ENCODE results near the gene THEMIS2. TPM values are rescaled to one million over a fixed set of nuclear protein-coding genes. Genes with fewer than 3 reads are reported as not detected.

Gene THEMIS2
- total RNA-seq, result 3.3 and 5.6 TPM in 2 replicates

GRCh38 chr1:27872059-27872801 is at the start of gene THEMIS2:
TSS of gene THEMIS2 (plus strand) at chr1:27872544. CDS start at chr1:27872572, 28 bp downstream.

GRCh38 chr1:27830621-27831440 is 41.5 kb upstream of the THEMIS2 start, which contains the start of gene PPP1R8:
TSS of gene PPP1R8 (plus strand) at chr1:27830782. CDS start at chr1:27830836, 54 bp downstream.

DNA sequence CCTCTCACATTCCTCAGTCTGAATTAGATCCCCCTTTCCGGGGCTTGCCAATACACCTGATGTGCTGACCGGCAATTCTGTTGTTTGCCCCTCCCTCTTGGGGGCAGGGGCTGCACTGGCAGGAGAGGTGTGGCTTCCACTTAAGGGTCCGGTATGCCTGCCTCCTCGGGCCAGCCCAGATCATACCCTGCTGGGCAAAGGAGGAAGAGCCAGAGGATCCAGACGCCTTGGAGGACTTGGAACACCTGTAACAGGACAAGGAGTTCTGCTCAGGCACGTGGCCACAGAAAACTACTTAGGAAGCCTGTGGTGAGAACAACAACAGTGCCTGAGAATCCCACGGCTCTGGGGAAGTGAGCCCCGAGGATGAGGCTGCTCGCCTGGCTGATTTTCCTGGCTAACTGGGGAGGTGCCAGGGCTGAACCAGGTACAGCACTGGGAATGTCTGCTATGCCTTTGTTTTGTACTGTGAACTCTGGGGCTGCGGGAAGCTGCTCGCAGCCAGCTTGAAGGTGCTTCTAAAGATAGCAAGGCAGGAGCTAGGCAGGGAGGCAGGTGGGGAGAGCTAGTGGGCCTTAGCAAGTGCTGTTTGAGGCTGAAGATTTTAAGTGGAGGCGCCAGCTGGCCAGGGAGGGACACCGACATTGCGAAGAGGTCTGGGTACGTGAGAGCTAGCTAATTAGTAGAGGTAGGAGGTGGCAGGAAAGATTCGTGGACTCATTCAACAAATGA is 62.6 kb downstream of the THEMIS2 start, which contains the start of gene SMPDL3B:
Gene SMPDL3B (plus strand): TSS at position 183 of the 732 bp plus-strand sequence. CDS start 184 bp downstream, at position 367.

Other genes starting within 250 kb of the THEMIS2 start
- gene FGR, start 237.4 kb upstream of the THEMIS2 start, total RNA-seq, result under 0.01 TPM in 1 of 2 replicates, not detected in the other
- 23.6 and 107 TPM in 2 replicates for gene IFI6, start 200.4 kb upstream of the THEMIS2 start, total RNA-seq
- 10.5 and 14.9 TPM in 2 replicates for gene FAM76A, start 146.6 kb upstream of the THEMIS2 start, total RNA-seq
- 60.8 and 97.8 TPM in 2 replicates for gene STX12, start 99.3 kb upstream of the THEMIS2 start, total RNA-seq
- 37.2 and 54.4 TPM in 2 replicates for gene PPP1R8, start 41.8 kb upstream of the THEMIS2 start, total RNA-seq
- 40.1 and 49.9 TPM in 2 replicates for gene RPA2, start 42.0 kb downstream of the THEMIS2 start, total RNA-seq
- gene SMPDL3B, start 62.5 kb downstream of the THEMIS2 start, total RNA-seq, result under 0.01 and 0.28 TPM in 2 replicates
- 3.4 and 5.2 TPM in 2 replicates for gene XKR8, start 87.4 kb downstream of the THEMIS2 start, total RNA-seq
- 11.3 and 13.2 TPM in 2 replicates for gene EYA3, start 216.1 kb downstream of the THEMIS2 start, total RNA-seq